Measurements from ENCODE around the gene RPS29.

DNA sequence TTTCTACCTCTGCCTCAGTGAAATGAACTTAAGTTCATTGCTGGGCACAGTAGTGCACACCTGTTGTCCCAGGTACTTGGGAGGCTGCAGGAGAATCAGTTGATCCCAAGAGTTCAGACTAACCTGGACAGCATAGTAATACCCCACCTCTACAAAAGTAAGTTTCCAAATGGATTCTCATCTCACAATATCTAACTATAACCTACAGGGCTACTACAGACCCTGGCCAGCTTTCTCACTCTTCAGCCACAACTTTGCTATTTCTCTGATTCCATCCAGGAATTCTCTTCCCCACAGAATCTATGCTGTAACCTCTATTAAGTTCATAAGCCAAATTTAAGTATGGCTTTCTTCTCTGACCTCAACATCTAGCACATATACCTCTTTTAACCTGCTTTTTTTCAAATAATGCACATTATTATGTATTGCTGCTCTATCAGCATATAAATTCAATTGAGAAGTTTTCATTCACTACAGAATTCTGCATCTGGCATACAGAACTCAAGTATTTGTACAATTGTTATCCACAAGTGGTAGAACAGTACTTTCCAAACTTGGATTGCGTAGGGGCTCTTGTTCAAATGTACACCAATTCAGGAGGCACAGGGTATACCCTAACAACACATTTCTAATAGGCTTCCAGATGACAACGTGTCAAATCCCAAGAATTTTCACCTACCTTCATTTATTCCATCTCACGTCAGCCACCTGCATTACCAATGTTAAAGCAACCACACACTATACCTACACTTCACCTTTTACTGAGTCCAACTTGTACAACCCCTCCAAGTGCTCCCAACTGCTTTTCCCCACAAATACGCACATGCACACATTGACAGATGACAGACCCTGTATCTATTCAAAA lies 3.8 kb downstream of the RPS29 start:
- TF ChIP-seq POLR2A (IDR thresholded peaks at IDR 0.05; ENCODE audit: low read depth, low read length) (peak; percentile 70), POLR2AphosphoS5 (IDR thresholded peaks at IDR 0.05; ENCODE audit: low read depth, low read length) (peak; percentile 83), SPI1 (IDR thresholded peaks at IDR 0.05; ENCODE audit: low read depth, low read length) (no peak), TAF1 (IDR thresholded peaks at IDR 0.05; ENCODE audit: low read depth, low read length) (no peak)

All from GM12891 (cell line).